ENCODE measurements around the gene FYB2. TPM values are rescaled to one million over a fixed set of nuclear protein-coding genes. Genes with fewer than 3 reads are reported as not detected.

Gene FYB2
- total RNA-seq, 1 donor from 2014 or later, result 1.7 TPM

Other genes starting within 250 kb of the FYB2 start
- 124 TPM for gene PLPP3, start 239.8 kb downstream of the FYB2 start, total RNA-seq
- 3.8 TPM for gene PRKAA2, start 174.1 kb downstream of the FYB2 start, total RNA-seq
- gene C8A, start 35.4 kb upstream of the FYB2 start, total RNA-seq, result not detected
- not detected for gene C8B, start 146.6 kb upstream of the FYB2 start, total RNA-seq

All from upper lobe of right lung (tissue), 1 donor.